ENCODE measurements around the gene PAQR8. TPM values are rescaled to one million over a fixed set of nuclear protein-coding genes. Genes with fewer than 3 reads are reported as not detected.
A peak's percentile ranks its signal among the peaks of the same experiment; 100 is the strongest.
"Not testable (repeated sequence)": the region's sequence is repeated elsewhere in the genome, so short reads cannot be mapped to it uniquely, and the experiment has no call there.

PAQR8 gene
- total RNA-seq, 1 donor from 2014 or later = 21.2 TPM

- TF ChIP-seq CTCF (conservative IDR thresholded peaks at IDR 0.05) = no peak
- H3K9me3 Mint-ChIP-seq = peaks cover 13% of the 10 kb centered on the region
- no peak overlapping the region for H3K4me3 Mint-ChIP-seq
- no peaks in the 10 kb centered on the region for H3K4me1 Mint-ChIP-seq (ENCODE audit: unreplicated experiment)
- DNase-seq (ENCODE audit: extremely low spot score, unreplicated experiment) = no peak
- no peak overlapping the region for H3K27ac Mint-ChIP-seq
- H3K27me3 Mint-ChIP-seq = no peaks in the 10 kb centered on the region
- peaks cover 15% of the 10 kb centered on the region for H3K36me3 Mint-ChIP-seq
Observed at GRCh38 chr6:52377538-52378221, 15.7 kb downstream of the PAQR8 start.

DNA sequence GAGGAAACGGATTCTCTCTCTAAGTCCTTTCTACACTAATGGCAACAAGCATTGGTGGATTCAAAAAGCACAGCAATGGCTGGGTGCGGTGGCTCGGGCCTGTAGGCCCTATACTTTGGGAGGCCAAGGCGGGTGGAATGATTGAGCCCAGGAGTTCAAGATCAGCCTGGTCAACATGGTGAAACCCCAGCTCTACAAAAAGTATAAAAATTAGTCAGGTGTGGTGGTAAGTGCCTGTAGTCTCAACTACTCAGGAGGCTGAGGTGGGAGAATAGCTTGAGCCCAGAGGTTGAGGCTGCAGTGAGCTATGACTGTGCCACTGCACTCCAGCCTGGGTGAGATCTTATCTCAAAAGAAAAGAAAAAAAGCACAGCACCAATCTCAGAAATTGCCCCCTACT, 19.3 kb downstream of the PAQR8 start:
- no peak for TF ChIP-seq CTCF (conservative IDR thresholded peaks at IDR 0.05)
- no peak for DNase-seq (ENCODE audit: extremely low spot score, unreplicated experiment)
- H3K4me1 Mint-ChIP-seq (ENCODE audit: unreplicated experiment) = peaks cover 6% of the 10 kb centered on the region
- no peak overlapping the region for H3K4me3 Mint-ChIP-seq
- peaks cover 18% of the 10 kb centered on the region for H3K36me3 Mint-ChIP-seq
- no peaks in the 10 kb centered on the region for H3K27me3 Mint-ChIP-seq
- peaks cover 10% of the 10 kb centered on the region for H3K9me3 Mint-ChIP-seq
- no peak overlapping the region for H3K27ac Mint-ChIP-seq

- Mint-ChIP-seq H3K9me3 (peaks cover 6% of the 10 kb centered on the region), H3K4me3 (no peak overlapping the region), H3K27me3 (no peaks in the 10 kb centered on the region), H3K27ac (peak overlapping the region; percentile 27), H3K4me1 (ENCODE audit: unreplicated experiment) (peaks cover 10% of the 10 kb centered on the region), H3K36me3 (peaks cover 13% of the 10 kb centered on the region)
- TF ChIP-seq CTCF (conservative IDR thresholded peaks at IDR 0.05) = no peak
- no peak for DNase-seq (ENCODE audit: extremely low spot score, unreplicated experiment)
Observed at GRCh38 chr6:52384145-52384766, 22.3 kb downstream of the PAQR8 start.

- no peak for TF ChIP-seq CTCF (conservative IDR thresholded peaks at IDR 0.05)
- H3K4me3 Mint-ChIP-seq = no peak overlapping the region
- H3K27me3 Mint-ChIP-seq = no peaks in the 10 kb centered on the region
- H3K4me1 Mint-ChIP-seq (ENCODE audit: unreplicated experiment) = peaks cover 18% of the 10 kb centered on the region
- peaks cover 6% of the 10 kb centered on the region for H3K9me3 Mint-ChIP-seq
- H3K36me3 Mint-ChIP-seq = peaks cover 12% of the 10 kb centered on the region
- DNase-seq (ENCODE audit: extremely low spot score, unreplicated experiment) = no peak
- H3K27ac Mint-ChIP-seq = no peak overlapping the region
Observed at GRCh38 chr6:52385074-52385473, 23.1 kb downstream of the PAQR8 start.

DNA sequence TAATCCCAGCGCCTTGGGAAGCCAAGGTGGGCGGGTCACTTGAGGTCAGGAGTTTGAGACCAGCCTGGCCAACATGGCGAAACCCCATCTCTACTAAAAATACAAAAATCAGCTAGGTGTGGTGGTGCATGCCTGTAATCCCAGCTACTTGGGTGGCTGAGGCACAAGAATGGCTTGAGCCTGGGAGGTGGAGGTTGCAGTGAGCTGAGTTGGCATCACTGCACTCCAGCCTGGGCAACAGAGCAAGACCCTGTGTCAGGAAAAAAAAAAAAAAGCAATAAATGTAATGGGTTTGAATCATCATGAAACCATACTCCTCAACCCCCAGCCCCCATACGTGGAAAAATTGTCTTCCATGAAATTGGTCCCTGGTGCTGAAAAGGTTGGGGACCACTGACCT, 26.2 kb downstream of the PAQR8 start:
- not testable (repeated sequence) for H3K27me3 Mint-ChIP-seq, H3K9me3 Mint-ChIP-seq, H3K27ac Mint-ChIP-seq

GRCh38 chr6:52388790-52389189, 26.8 kb downstream of the PAQR8 start:
- H3K36me3 Mint-ChIP-seq = peaks cover 15% of the 10 kb centered on the region
- TF ChIP-seq CTCF (conservative IDR thresholded peaks at IDR 0.05) = no peak
- H3K27ac Mint-ChIP-seq = no peak overlapping the region
- H3K9me3 Mint-ChIP-seq = peaks cover 6% of the 10 kb centered on the region
- no peak overlapping the region for H3K4me3 Mint-ChIP-seq
- H3K27me3 Mint-ChIP-seq = no peaks in the 10 kb centered on the region
- DNase-seq (ENCODE audit: extremely low spot score, unreplicated experiment) = no peak
- H3K4me1 Mint-ChIP-seq (ENCODE audit: unreplicated experiment) = peaks cover 19% of the 10 kb centered on the region

More for the DNA sequence above, 26.2 kb downstream of the PAQR8 start:
- Mint-ChIP-seq H3K4me1 (ENCODE audit: unreplicated experiment) (peaks cover 19% of the 10 kb centered on the region), H3K36me3 (peaks cover 12% of the 10 kb centered on the region)
- not testable (repeated sequence) for DNase-seq (ENCODE audit: extremely low spot score, unreplicated experiment); H3K4me3 Mint-ChIP-seq
